Suprapubic skin (tissue), 3 donors: ENCODE data around the gene SKI.

Experiments used
- POLR2A ChIP-seq, 2 donors: fragments of 450-650 bp; IDR thresholded peaks; one replicate each; pipeline ENCODE4 v1.6.1; 2017; ENCODE audit warnings: antibody characterized with exemption in 2 of 2, mild to moderate bottlenecking in 2 of 2, moderate library complexity in 2 of 2
- TF ChIP-seq, protein P1 (sequence below), 2 donors: fragments of 200-600 bp in 1 of 2; fragments of 450-650 bp in 1 of 2; sonication (generic) in 1 of 2; IDR thresholded peaks; one replicate each; pipeline ENCODE4 v1.5.1; 2016 to 2019; ENCODE audit warnings: antibody characterized with exemption in 2 of 2, mild to moderate bottlenecking in 1 of 2, moderate library complexity in 1 of 2

DNA sequence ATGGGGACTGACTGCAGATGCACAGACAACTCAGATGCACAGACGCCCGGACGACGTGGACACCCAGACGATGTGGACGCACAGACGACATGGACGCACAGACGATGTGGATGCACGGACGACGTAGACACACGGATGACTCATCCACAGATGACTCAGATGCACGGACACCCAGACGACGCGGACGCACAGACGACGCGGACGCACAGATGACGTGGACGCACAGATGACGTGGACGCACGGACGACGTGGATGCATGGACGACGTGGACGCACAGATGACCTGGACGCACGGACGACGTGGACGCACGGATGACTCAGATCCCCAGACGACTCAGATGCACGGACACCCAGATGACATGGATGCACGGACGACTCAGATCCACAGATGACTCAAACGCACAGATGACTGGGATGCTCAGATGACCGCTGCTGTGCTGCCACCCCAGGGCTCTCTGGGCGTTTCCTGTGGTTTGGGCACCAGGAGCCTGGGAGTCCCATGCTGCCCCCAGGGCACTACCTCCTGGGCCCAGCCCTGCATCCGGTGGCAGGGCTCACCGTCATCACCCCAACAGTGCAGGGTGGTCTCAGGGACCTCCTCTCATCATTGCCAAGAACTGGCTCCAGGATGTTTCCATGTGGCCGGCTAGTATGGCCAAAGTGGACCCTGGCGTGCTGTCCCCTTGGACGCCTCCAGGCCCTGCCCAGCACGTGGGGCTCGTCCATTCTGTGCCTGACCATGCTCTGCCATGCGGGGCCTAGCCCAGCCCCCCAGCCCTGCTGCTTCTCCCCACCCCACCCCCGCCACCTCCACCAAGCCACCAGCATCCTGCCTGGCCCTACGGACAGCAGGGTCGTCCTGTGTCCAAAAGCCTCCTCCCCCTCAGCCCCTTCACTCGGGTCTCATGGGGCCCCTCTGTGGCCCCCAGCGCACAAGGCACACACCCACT is 47.5 kb upstream of the SKI start:
- TF ChIP-seq, protein P1, sequence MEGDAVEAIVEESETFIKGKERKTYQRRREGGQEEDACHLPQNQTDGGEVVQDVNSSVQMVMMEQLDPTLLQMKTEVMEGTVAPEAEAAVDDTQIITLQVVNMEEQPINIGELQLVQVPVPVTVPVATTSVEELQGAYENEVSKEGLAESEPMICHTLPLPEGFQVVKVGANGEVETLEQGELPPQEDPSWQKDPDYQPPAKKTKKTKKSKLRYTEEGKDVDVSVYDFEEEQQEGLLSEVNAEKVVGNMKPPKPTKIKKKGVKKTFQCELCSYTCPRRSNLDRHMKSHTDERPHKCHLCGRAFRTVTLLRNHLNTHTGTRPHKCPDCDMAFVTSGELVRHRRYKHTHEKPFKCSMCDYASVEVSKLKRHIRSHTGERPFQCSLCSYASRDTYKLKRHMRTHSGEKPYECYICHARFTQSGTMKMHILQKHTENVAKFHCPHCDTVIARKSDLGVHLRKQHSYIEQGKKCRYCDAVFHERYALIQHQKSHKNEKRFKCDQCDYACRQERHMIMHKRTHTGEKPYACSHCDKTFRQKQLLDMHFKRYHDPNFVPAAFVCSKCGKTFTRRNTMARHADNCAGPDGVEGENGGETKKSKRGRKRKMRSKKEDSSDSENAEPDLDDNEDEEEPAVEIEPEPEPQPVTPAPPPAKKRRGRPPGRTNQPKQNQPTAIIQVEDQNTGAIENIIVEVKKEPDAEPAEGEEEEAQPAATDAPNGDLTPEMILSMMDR (IDR thresholded peaks at IDR 0.05) = no peak
- TF ChIP-seq POLR2A (IDR thresholded peaks at IDR 0.05) = no peak
